Measurements from ENCODE around the gene CDH22.

DNA sequence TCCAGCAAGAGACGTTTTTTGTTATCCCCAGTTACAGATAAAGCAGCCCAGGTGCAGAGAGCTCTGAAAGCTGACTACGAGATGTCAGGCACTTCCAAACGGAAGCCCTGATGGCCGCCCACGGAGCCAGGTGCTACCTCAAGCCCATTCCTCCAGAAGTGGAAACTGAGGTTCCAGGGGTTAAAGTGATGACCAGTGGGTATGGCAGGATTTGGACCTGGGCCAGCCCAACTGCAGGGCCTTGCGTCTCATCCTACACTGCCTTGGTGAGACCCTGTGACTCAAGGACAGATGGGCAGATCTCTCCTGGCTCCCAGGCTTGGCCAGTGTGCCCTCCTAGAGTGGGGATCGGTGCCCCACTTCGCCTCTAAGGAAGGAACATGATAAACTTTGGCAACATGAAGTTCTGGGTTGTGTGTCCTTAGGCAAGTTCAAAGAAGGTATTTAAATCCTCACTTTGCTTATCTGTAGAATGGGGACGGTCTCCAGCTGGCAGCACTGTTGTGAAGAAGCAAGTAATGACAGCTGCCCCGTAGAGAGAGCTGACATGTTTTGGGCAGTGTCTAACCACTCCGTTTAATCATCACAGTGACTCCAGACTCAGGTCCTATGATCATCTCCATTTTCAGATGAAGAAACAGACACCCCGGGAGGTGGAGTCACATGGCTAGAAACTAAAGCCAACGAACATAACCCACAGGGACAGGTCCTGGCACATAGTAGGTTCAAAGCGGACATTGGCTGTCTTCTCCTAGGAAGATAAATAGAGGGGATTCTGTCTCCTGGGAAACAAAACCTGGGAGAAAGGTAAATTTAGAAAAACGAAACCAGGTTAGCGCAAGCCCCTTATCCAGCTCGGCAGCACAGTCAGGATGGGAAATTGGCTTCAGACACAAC lies 34.4 kb upstream of the CDH22 start:
- TF ChIP-seq, protein P1, sequence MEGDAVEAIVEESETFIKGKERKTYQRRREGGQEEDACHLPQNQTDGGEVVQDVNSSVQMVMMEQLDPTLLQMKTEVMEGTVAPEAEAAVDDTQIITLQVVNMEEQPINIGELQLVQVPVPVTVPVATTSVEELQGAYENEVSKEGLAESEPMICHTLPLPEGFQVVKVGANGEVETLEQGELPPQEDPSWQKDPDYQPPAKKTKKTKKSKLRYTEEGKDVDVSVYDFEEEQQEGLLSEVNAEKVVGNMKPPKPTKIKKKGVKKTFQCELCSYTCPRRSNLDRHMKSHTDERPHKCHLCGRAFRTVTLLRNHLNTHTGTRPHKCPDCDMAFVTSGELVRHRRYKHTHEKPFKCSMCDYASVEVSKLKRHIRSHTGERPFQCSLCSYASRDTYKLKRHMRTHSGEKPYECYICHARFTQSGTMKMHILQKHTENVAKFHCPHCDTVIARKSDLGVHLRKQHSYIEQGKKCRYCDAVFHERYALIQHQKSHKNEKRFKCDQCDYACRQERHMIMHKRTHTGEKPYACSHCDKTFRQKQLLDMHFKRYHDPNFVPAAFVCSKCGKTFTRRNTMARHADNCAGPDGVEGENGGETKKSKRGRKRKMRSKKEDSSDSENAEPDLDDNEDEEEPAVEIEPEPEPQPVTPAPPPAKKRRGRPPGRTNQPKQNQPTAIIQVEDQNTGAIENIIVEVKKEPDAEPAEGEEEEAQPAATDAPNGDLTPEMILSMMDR (IDR thresholded peaks at IDR 0.05; ENCODE audit: poor library complexity, severe bottlenecking) = no peak
- TF ChIP-seq SMC3 (conservative IDR thresholded peaks at IDR 0.05; ENCODE audit: poor library complexity) (no peak), TAF1 (IDR thresholded peaks at IDR 0.05; ENCODE audit: low read depth) (no peak), EP300 (conservative IDR thresholded peaks at IDR 0.05; ENCODE audit: poor library complexity, severe bottlenecking) (no peak), POLR2AphosphoS5 (IDR thresholded peaks at IDR 0.05) (no peak)

All from neural cell (in vitro differentiated cells).